GM12878 (cell line): ENCODE measurements around the gene MRPS27.

Experiments used
- CHD1 ChIP-seq: IDR thresholded peaks from 2 replicates; pipeline ENCODE4 v1.6.1; 2012; ENCODE audit warnings: low read depth, low read length, improper control_type of control experiment
- ZNF274 ChIP-seq: IDR thresholded peaks from one replicate; pipeline ENCODE4 v1.8.0; 2011; ENCODE audit not compliant: insufficient read length, insufficient read depth
- TF ChIP-seq, protein P1 (sequence below): fragments of 450-650 bp; IDR thresholded peaks from 2 replicates; pipeline ENCODE4 v1.6.1; 2014; ENCODE audit warnings: mild to moderate bottlenecking
- TF ChIP-seq, protein P2 (sequence below): IDR thresholded peaks from 2 replicates; pipeline ENCODE4 v1.6.1; 2012; ENCODE audit warnings: low read depth, low read length, improper control_type of control experiment

DNA sequence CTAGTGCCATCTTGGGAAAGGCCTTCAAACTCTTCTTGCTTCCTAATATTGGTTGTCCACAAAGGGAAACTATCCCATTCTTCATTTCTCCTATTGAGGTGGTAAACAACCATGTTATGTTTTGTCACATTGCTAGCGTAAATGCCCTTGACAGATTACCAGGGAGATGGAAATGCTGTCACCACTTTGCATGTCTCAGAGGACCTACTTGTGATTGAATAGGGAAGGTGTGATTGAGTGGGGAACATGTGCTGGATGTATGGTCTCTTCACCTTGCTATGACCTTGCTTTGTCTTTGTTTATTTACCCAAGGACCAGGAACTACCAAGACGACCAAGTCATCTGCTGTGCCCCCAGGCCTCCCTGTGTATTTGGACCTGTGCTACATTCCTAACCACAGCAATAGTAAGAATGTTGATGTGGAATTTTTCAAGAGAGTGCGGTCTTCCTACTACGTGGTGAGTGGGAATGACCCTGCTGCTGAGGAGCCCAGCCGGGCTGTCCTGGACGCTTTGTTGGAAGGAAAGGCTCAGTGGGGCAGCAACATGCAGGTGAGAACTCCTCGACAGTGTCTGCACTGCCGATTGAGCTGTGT lies 116.7 kb downstream of the MRPS27 start:
- TF ChIP-seq ZNF274 (no peak), CHD1 (no peak)
- TF ChIP-seq, protein P1, sequence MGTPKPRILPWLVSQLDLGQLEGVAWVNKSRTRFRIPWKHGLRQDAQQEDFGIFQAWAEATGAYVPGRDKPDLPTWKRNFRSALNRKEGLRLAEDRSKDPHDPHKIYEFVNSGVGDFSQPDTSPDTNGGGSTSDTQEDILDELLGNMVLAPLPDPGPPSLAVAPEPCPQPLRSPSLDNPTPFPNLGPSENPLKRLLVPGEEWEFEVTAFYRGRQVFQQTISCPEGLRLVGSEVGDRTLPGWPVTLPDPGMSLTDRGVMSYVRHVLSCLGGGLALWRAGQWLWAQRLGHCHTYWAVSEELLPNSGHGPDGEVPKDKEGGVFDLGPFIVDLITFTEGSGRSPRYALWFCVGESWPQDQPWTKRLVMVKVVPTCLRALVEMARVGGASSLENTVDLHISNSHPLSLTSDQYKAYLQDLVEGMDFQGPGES = no peak
- TF ChIP-seq, protein P2, sequence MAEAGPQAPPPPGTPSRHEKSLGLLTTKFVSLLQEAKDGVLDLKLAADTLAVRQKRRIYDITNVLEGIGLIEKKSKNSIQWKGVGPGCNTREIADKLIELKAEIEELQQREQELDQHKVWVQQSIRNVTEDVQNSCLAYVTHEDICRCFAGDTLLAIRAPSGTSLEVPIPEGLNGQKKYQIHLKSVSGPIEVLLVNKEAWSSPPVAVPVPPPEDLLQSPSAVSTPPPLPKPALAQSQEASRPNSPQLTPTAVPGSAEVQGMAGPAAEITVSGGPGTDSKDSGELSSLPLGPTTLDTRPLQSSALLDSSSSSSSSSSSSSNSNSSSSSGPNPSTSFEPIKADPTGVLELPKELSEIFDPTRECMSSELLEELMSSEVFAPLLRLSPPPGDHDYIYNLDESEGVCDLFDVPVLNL = no peak
